GM19452 (cell line): Measurements from ENCODE around the gene SLF2.
A peak's percentile ranks its signal among the peaks of the same experiment; 100 is the strongest.

Source experiments
- ATAC-seq: cut with Tn5 transposase; IDR thresholded peaks from one replicate; pipeline ENCODE4 v1.9.1; 2021; ENCODE audit not compliant: unreplicated experiment

The SLF2 gene, protein sequence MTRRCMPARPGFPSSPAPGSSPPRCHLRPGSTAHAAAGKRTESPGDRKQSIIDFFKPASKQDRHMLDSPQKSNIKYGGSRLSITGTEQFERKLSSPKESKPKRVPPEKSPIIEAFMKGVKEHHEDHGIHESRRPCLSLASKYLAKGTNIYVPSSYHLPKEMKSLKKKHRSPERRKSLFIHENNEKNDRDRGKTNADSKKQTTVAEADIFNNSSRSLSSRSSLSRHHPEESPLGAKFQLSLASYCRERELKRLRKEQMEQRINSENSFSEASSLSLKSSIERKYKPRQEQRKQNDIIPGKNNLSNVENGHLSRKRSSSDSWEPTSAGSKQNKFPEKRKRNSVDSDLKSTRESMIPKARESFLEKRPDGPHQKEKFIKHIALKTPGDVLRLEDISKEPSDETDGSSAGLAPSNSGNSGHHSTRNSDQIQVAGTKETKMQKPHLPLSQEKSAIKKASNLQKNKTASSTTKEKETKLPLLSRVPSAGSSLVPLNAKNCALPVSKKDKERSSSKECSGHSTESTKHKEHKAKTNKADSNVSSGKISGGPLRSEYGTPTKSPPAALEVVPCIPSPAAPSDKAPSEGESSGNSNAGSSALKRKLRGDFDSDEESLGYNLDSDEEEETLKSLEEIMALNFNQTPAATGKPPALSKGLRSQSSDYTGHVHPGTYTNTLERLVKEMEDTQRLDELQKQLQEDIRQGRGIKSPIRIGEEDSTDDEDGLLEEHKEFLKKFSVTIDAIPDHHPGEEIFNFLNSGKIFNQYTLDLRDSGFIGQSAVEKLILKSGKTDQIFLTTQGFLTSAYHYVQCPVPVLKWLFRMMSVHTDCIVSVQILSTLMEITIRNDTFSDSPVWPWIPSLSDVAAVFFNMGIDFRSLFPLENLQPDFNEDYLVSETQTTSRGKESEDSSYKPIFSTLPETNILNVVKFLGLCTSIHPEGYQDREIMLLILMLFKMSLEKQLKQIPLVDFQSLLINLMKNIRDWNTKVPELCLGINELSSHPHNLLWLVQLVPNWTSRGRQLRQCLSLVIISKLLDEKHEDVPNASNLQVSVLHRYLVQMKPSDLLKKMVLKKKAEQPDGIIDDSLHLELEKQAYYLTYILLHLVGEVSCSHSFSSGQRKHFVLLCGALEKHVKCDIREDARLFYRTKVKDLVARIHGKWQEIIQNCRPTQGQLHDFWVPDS

DNA sequence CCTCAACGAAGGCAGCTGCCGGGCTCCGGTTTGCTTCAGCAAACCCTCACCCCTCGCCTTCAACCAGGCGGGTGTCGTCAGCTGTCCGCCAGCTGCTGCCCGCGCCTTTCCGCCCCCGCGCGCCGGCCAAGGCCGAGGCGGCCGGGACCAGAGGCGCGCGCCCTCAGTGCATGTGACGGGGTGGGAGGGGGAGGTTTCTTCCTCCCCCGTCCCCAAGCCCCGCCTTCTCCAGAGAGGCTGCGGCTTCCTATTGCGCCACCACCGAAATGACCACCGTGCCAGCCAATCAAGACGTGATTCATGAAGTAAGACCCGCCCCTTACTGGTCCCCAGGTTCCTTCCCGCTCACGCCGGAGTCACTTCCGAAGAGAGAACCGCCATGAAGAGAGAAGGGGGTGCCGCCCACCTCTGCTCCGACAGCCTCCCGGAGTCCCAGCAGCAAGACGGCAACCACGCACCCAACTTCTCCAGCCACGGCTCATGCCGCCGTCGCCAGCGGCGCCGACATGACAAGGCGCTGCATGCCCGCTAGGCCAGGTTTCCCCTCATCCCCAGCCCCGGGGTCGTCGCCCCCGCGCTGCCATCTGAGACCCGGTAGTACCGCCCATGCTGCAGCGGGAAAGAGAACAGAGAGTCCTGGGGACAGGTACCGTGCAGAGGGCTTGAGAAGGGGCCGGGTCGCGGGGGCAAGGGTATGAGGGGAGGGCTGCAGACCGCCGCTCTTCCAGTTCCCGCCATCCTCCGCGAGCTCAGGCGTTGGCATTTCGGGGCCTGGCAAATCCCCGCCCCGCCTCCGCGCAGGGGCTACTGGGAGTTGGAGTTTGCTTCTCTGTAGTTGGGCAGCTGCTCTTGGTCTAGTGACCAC is at the start of gene SLF2:
TSS of gene SLF2 (plus strand) at position 359 of the 865 bp plus-strand sequence. CDS start at position 507, 148 bp downstream.
- peak; percentile 90 for ATAC-seq

GRCh38 chr10:100863433-100863832 is 49.3 kb upstream of the SLF2 start:
- no peak for ATAC-seq

DNA sequence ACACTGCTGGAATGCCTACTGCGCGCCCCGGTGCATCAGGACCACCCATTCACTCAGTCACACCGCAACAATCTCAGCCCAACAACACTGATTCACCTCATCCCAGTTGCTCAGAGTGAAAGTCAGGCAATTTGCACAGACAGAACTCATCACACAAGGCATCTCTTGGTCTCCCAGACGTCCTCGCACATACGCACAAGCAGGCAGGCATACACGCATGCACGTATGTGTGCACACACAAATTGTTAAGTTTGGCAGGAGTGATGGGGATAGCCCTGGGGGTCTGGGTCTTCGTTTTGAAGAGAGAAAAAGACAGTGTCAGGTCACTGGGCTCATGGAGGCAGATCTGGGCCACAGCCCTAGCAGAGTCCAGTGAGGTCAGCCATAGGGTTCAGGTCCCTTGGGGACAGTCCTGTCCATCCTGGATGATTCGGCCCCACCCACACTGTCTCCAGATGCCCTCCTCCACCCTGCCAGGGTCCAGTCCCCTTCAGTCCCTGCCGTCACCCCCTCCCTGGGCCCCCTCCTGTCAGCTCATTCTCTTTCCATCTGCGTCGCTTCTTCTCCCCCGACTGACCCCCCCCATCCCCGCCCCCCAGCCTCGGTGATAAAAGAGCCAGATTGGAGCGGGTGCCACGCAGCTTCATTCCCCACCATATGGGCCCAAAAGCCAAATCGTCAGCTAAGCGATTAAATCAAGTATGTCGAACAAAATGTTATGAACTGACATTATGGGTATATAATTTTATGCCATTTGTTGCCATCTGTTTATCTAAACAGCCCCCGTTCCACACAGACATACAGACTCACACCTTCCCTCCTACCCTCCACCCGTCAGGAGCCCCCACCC is 48.5 kb upstream of the SLF2 start:
- ATAC-seq = no peak

GRCh38 chr10:100864978-100865377 is 47.8 kb upstream of the SLF2 start:
- ATAC-seq = no peak

DNA sequence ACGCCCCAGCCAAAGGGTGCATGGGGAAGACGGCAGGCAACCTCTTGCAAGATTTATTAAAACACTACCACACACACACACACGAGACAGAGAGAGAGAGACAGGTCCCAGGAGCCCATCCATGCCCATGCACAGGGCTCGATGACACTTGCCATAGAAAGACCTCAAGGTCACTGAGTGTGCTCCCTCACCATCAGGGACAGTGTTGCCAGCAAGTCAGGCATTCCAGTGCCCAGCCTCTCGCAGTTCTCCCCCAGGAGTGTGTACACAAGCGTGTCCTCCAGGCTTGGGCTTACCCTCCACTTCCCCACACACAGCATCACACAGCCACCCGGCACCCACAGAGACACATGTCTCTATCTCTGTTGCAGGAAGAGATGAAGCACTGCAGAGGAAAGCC is 46.8 kb upstream of the SLF2 start:
- no peak for ATAC-seq

GRCh38 chr10:100866575-100867098 is 46.1 kb upstream of the SLF2 start:
- no peak for ATAC-seq

- no peak for ATAC-seq
Observed at GRCh38 chr10:100867261-100867963, 45.4 kb upstream of the SLF2 start.

DNA sequence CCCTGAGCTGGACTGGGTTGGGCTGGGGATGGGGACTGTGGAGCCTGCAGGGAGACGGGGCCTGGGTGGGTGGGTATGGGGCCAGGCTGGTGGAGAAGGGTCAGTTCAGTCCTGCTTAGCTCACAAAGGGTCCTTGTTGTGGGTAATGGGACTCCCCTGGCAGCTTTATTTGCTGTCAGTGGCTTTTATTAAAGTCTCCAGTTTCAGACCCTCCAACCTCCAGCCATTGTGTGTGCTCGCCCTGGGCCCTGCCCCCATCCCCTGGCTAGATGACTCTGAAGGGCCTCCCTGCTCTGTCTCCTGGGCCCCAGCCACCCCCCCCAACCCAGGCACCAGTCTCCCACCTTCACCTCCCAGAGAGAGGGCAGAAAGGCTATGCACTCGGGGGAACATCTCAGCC is 44.4 kb upstream of the SLF2 start:
- no peak for ATAC-seq

- ATAC-seq = no peak
Observed at GRCh38 chr10:100869399-100869798, 43.4 kb upstream of the SLF2 start.

- ATAC-seq = no peak
Observed at GRCh38 chr10:100872034-100872791, 40.5 kb upstream of the SLF2 start.

GRCh38 chr10:100873146-100873826 is 39.5 kb upstream of the SLF2 start:
- ATAC-seq = no peak

DNA sequence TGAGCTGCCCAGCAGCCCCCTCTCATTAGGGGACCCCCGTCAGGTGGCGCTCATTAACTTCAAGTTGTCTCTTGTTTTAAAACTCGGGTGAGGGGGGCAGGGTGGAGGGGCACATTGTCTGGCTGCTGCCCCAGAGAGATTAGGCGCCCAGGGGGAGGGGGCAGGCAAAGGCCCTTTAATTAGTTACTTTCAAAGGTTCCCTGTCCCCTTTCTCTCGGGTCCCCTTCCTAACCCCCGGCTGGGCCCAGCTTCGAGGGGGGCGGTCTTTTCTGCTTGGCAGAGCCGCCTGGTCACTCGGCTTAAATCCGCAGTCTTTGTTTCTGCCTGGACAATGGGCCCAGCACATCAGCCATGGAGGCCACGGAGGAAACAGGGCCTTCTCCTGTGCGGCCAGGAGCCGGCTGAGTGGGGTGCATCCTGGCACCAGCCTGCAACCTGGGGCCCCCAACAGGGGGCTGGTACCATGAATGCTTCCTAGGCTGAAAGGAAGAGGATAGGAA is 38.9 kb upstream of the SLF2 start:
- ATAC-seq = no peak

DNA sequence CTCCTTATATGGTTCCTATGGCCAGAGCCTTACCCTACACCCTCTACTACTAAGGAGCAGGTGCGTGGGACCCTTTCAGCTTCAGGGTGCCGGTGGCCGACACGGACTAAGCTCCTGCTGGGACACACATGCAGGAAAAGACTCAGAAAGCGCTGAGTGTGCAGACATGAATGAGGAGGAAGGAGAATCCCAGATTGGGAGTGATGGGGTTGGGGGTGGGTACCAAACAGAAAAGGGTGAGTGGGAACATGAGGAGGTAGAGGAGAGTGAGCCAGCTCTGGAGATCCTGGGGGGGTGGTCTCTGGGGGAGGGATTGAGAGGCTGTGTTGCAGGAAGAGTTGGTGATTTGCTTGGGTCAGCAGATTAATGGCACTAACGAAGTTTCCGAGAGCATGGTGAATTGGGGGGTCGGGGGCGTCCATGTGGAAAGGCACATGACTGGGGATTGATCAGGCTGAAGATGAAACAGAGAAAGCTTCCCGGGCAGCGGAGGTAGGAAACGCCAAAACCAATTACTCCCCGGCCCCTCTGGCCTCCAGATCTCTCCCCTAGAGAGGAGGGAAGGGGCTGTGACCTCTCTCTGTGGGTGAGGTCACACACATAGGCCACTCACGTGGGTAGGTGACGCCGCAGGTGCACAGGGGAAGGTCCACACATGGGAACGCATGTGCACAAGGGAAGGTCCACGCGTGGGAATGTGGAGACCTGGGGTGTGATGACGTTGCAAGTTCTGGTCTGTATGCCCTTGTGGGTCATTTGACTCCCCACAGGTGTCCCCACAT is 37.9 kb upstream of the SLF2 start:
- ATAC-seq = no peak

GRCh38 chr10:100875484-100876166 is 37.1 kb upstream of the SLF2 start:
- no peak for ATAC-seq

- ATAC-seq = no peak
Observed at GRCh38 chr10:100876585-100877460, 35.9 kb upstream of the SLF2 start.
